ENCODE measurements around the gene TMEM200C.

TMEM200C gene

DNA sequence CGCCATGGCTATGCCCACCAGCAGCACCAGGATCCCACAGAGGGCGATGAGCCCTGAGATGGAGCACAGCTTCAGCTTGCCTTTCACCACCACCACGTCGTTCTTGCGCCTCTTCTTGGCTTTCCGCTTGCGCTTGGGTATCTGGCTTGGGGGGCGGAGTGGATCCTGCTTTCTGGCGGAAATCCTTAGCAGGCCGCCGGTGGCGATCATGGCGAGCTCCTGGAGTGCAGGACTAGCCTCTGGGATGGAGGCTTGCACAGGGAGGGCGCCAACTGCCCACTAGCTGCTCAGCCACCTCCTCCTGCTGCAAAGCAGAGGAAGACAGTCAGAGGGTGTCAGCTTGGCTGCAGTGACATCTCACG is 3.5 kb downstream of the TMEM200C start:
- H3K27ac ChIP-seq, result no peak overlapping the region
- DNase-seq, result no peak
- H3K4me3 ChIP-seq (ENCODE audit: low read depth, low read length), result no peak overlapping the region
- peaks cover 34% of the 10 kb centered on the region for H3K27me3 ChIP-seq (replicated peaks)
- in situ Hi-C loops (cut with HindIII; ENCODE audit: low pct_ligation_motif_present, low sequenced_read_pairs), result no loop called here
- H3K36me3 ChIP-seq (replicated peaks), result no peaks in the 10 kb centered on the region
- no peak for TF ChIP-seq CTCF (IDR thresholded peaks at IDR 0.05; ENCODE audit: low read depth, low read length, missing control alignments)

DNA sequence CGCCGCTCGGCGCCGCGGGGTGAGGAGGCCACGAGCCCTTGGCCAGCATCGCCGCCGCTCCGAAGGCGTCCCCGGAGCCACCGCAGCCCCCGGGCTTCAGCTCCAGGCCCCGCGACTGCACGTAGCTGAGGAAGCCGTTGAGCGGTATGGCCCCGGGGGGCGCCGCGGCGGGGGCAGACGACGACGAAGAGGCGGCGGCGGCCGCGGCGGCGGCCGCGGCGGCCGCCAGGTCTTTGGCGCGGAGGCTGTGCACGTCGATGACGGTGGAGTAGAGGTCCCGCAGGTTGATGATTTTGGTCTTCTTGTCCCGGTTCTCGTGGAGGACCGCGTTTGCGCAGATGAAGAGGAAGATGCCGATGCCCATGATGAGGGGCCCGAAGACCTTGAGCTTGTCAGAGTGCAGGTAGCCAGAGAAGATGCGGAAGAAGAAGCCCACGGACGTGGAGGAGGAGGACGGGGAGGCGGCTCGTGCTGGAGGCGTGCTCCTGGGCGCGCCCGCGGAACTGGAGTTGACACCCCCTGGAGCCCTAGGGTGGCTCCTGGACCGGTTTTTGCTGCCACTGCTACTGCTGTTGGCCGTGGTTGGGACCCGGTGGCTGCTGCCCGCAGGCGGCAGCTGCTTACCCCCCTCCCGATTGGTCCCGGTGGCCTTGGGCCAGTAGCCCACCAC is 4.0 kb downstream of the TMEM200C start:
- H3K27me3 ChIP-seq (replicated peaks), result peaks cover 34% of the 10 kb centered on the region
- no peak for TF ChIP-seq CTCF (IDR thresholded peaks at IDR 0.05; ENCODE audit: low read depth, low read length, missing control alignments)
- peak overlapping the region; percentile 15 for H3K4me3 ChIP-seq (ENCODE audit: low read depth, low read length)
- in situ Hi-C loops (cut with HindIII; ENCODE audit: low pct_ligation_motif_present, low sequenced_read_pairs), result no loop called here
- no peaks in the 10 kb centered on the region for H3K36me3 ChIP-seq (replicated peaks)
- no peak for DNase-seq
- H3K27ac ChIP-seq, result no peak overlapping the region

DNA sequence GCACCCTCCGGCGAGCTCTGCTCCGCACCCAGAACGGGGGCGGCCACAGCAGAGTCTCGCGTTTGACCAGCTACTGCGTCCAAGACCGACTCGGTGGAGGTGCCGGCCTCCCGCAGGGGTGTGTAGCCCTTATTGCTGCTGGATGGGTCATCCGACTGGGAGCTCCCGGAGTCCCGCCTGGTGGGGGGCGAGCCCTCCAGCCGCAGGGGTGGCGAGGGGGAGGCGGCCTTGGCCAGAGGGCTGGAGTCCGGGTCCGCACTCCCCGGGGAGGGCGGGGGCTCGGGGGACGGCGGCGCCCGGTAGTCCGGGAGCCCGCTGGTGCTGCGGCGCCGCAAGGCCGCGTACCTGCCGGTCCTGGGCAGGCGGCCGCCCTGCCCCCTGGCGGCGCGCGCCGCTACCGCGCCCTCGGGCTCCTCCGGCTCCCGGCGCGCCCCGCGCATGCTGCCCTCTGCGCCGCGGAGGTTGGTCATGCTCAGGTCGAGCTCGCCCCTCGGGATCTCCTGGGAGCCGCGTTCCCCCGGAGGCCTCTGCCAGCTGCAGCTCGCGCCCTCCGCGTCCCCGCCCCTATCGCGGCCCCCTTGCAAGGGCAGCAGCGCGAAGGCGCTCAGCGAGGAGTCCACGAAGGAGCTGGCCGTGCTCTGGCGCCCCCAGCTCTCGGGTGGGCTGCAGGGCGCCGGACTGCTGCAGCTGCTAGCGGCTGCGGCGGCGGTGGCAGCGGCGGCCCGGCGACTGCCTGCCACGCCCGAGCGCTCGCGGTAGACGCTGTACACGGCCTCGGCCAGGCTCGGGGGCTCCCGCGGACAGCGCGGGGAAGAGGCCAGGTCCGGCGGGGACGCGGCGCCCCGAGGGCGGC is 4.8 kb downstream of the TMEM200C start:
- Histone ChIP-seq H3K27me3 (replicated peaks) (peaks cover 27% of the 10 kb centered on the region), H3K4me3 (ENCODE audit: low read depth, low read length) (peak overlapping the region; percentile 50)

GRCh38 chr18:5885361-5885760 is 10.0 kb downstream of the TMEM200C start:
- DNase-seq, result no peak
- TF ChIP-seq CTCF (IDR thresholded peaks at IDR 0.05; ENCODE audit: low read depth, low read length, missing control alignments), result no peak
- Histone ChIP-seq H3K27me3 (replicated peaks) (no peaks in the 10 kb centered on the region), H3K36me3 (replicated peaks) (no peaks in the 10 kb centered on the region), H3K27ac (no peak overlapping the region), H3K4me3 (ENCODE audit: low read depth, low read length) (no peak overlapping the region)
- in situ Hi-C loops (cut with HindIII; ENCODE audit: low pct_ligation_motif_present, low sequenced_read_pairs), result no loop called here

More for the DNA sequence above, 4.8 kb downstream of the TMEM200C start:
- DNase-seq, result no peak
- H3K36me3 ChIP-seq (replicated peaks), result no peaks in the 10 kb centered on the region
- in situ Hi-C loops (cut with HindIII; ENCODE audit: low pct_ligation_motif_present, low sequenced_read_pairs), result no loop called here
- TF ChIP-seq CTCF (IDR thresholded peaks at IDR 0.05; ENCODE audit: low read depth, low read length, missing control alignments), result no peak
- H3K27ac ChIP-seq, result no peak overlapping the region

- H3K27ac ChIP-seq, result no peak overlapping the region
- TF ChIP-seq CTCF (IDR thresholded peaks at IDR 0.05; ENCODE audit: low read depth, low read length, missing control alignments), result no peak
- DNase-seq, result no peak
- in situ Hi-C loops (cut with HindIII; ENCODE audit: low pct_ligation_motif_present, low sequenced_read_pairs), result no loop called here
- no peaks in the 10 kb centered on the region for H3K36me3 ChIP-seq (replicated peaks)
- no peak overlapping the region for H3K4me3 ChIP-seq (ENCODE audit: low read depth, low read length)
- H3K27me3 ChIP-seq (replicated peaks), result no peaks in the 10 kb centered on the region
Observed at GRCh38 chr18:5884375-5884774, 10.9 kb downstream of the TMEM200C start.
